ENCODE measurements around the gene ZNF500.

GRCh38 chr16:4797805-4798252 is 30.9 kb upstream of the ZNF500 start:
- no peak for TF ChIP-seq POLR2A (IDR thresholded peaks at IDR 0.05)
- no peak for TF ChIP-seq CTCF (IDR thresholded peaks at IDR 0.05)
